ELR (cell line): ENCODE measurements around the gene S100A6.
"Not testable (repeated sequence)": the region's sequence is repeated elsewhere in the genome, so short reads cannot be mapped to it uniquely, and the experiment has no call there.

ENCODE experiments used
- DNase-seq: peaks from one replicate; pipeline ENCODE4 v3.0.0-alpha.2; 2015; ENCODE audit warnings: low read depth

S100A6 gene

DNA sequence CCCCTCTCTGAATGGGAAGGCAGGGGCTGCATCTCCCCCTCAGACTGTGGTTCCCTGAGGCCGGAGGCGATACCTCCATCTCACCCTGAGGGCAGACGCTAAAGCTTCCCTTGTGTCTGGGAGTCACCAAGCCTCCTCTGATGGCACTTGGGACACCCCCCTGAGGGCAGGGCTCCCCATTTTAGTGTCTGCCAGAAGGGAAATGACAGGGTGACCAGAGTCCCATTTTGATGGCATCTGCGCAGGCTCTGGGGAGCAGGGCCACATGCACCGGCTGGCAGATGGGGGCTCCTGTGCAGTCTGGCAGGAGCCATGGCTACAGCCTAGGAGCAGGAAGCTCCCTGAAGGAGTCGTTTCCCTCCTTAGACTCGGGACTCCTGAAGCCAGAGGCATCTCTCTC, 28.2 kb upstream of the S100A6 start:
- DNase-seq = no peak

DNA sequence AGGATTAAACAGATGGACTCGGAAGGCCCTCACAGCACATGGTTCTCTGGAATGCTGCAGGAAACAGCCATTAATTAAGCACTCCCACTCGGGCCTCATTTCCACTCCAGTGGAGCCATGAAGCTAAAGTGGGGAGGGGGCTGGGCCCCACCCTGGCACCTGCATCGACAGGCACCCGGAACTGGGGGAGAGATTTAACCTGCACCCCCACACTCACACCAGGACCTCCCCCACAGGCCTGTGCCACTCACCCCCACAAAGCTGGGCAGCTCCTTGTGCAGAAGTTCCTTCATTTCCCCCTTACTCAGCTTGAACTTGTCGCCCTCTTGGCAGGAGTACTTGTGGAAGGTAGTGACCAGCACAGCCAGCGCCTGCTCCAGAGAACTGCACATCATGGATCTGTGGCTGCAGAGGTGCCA, 27.7 kb upstream of the S100A6 start:
- DNase-seq = no peak

DNA sequence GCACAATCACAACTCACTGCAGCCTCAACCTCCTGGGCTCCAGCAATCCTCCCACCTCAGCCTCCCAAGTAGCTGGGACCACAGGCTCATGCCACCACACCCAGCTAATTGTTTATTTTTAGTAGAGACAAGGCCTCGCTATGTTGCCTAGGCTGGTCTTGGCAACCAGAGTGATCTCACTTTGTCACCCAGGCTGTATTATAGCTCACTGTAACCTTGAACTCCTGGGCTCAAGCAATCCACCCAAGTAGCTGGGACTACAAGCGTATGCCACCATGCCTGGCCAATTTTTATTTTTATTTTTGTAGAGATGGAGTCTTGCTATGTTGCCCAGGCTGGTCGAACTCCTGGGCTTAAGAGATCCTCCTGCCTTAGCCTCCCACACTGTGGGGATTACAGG, 26.2 kb upstream of the S100A6 start:
- not testable (repeated sequence) for DNase-seq

DNA sequence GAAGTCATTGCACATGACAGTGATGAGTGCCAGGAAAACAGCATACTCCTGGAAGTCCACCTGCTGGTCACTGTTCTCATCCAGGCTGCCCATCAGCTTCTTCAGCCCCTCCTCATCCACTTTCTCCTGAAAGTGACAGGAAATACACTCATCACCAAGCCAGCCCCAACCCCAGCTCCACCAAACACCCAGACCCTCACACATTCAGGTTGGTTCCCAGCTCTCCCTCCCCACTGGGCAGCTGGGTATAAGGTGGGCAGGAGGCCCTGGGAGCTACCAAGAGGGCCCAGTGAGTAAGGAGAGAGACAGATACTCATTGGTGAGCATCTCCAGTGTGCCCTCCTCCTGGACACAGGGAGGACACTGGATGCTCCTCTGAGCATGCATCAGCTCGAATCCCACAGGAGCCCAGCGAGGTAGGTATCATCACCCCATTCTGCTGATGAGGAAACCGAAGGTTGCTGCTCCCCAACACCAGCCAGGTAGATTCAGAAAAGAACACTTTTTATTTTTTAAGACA, 25.7 kb upstream of the S100A6 start:
- no peak for DNase-seq

DNA sequence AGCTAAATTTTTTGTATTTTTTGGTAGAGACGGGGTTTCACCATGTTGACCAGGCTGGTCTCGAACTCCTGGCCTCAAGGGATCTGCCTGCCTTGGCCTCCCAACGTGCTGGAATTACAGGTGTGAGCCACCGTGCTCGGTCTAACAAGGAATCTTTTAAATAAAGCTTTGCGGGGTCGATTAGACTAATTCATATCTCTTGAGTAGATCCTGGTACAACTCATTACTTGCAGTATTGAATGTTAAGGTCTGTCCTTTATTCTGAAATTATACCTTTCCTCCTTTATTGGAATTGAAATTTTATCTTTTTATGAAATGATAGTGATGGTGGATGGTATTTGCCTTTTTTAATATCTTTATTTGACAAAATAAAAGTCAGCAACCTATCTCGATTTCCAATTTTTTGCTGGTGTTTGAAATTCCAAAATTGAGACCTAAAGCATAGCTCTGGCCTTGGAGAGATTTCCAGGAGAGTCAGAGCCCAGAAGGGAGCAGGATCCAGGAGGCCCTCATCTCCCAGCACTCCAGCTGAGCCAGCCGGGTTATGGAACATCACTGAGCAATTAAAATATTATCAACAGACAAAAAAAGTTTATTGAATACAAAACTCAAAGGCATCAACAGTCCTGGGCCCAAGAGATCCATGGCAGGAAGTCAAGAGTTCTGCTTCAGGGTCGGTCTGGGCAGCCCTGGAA, 25.1 kb upstream of the S100A6 start:
- DNase-seq = no peak

DNA sequence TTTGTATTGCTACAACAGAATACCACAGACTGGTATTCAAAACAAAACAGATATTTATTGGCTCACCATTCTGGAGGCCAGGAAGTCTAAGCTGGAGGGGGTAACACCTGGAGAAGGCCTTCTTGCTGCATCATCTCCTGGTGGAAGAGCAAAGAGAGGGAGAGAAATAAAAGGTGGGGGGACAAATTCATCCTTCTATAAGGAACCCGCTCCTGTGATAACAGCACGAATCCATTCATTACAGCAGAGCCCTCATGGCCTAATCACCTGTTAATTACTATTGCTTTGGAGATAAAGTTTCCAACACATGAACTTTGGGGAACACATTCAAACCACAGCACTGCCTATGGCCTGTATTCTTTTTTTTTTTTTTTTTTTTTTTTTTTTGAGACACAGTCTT, 24.4 kb upstream of the S100A6 start:
- DNase-seq = no peak

DNA sequence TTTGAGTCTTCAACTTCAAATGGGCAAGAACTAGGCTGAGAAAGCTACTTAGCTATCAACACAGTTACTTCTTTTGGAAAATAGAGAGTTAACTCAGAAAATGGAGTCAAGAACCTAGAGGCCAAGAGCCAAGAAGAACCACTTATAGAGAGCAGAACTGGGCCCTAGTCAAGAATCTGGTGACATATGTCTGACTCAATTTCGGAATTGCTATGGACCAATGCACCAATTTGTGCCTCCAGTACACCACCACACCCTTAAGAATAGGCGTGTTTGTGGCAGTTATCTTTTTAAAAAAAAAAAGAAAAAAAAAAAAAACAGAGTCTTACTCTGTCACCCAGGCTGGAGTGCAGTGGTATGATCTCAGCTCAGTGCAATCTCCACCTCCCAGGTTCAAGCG, 22.1 kb upstream of the S100A6 start:
- DNase-seq = no peak

DNA sequence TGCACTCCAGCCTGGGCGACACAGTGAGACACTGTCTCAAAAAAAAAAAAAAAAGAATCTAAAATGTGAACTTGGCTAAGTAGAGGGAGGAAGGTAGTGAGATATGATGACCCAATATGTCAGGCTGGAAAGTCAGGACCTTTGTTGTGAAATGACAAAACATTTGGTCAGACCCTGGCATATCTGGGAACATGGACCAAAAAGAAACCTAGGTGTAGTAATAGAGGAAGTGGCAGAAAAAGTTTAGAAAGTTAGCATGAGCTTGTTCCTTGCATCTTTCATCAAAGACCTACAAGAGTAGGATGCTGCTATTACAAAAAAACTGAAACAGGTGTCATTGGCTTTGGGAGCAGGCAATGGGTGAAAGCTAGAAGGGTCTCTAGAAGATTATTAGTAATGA, 20.6 kb upstream of the S100A6 start:
- no peak for DNase-seq

DNA sequence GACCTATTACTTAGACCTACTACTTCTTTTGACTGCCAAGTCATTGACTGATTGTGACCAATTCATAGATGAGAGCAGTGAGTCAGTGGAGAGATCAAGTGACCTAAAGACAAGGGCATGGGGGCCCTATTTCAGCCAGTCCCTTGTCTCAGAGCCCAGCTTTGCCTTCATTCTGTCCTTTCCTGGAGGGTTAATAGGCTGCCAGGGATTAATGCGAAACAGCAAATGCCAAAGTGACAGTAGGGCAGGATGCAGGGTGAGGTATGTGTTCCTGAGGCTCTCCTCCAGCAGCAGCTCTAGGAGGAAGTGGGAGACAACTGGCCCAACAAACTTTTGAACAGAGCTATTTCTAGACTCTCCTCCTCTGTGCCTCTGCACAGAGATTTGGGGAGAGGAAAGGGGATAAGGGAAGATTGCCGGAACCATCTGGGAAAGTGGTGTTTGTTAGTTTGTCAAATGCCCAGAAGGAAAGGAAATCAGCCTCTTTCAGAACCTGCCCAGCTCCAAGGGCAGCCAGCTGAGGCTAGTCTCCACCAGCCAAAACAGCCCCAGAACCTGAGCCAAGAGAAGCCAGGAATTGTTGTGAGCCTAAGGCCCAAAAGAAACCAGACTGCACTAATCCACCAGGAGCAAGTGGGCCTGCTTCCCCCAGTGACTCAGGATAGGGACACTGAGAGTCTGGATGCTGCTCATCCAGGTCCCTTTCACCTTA, 18.2 kb upstream of the S100A6 start:
- peak; percentile 45 for DNase-seq

DNA sequence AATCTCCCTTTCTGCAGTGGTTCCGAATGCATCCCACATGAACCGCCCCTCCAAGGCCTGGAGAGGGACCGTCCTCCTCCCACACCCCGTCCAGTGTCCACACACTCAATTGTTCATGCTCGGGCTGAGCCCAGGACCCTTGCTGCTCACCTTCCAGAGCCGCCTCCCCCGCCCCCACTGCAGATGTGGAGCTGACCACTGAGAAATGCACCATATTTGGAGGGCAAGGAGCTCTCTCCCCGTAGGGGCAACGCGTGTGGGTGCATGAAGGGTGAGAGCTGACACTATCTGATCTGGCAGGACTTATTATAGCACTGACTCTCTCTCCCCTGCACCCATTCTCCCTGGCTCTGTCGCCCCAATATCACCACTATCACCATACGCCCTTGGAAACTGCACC, 17.3 kb upstream of the S100A6 start:
- no peak for DNase-seq

DNA sequence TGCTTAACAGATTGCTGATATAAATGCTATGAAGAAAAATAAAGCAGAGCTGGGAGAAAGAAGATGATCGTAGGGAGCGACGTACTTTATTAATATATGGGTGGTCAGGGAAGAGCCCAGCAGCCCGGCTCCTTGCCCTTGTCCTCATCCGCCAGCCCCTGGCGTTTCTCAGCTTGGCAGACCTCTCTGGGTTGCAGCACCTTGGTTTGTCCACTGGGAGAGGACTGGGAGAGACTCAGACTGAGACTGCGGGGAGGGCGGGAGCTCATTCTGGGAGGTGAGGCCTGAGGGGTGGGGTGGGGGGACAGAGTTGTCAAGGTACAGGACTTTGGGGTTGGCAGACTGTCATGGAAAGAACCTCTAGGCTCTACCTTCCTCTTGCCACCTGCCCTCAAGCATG, 16.5 kb upstream of the S100A6 start:
- no peak for DNase-seq

DNA sequence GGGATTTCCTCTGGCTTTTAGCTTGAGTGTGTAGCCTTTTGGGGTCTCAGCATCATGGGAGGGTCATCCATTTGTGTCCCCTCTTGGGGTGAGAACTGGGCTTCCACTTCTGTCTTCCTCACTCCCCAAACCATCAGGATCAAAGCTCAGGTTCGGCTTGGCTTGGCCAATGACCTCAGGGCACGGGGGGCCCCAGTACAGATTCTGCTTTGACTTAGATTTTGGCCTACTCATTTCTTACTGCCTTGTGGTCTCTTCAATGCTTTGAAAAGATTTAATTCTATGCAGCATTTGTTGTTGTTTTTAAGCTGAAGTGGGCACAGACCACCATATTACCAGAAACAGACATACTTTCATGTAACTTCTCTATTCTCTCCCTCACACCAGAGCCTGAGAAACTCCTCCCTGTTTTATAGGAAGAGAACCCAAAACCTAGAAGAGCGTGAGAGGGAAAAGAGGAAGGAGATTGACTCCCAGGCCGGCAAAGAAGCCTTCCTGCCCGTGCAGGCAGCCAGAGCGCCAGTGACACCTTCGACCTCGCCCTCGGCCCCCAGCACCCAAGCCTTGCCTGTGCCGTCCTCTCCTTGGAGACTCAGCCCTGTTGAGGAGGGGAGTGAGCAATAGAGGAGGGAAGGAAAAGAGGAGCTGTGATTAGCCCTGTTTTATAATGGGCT, 15.2 kb upstream of the S100A6 start:
- DNase-seq = no peak

DNA sequence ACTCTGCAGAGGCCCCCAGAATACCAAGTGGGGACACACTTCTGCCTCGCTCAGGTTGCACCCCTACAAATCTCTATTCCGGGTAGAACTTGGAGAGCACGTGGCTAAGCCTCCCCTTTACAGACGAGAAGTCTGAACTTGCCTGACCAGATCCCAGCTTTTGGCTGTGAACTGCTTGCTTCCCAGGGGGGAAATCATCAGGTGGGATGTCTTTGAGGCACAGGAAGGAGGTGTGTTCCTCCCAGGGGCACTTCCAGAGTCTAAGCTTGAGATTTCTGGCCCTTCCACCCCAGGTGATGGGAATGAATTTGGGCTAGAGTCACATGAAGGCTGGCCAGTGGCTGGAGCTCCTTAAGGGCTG, 14.6 kb upstream of the S100A6 start:
- no peak for DNase-seq

DNA sequence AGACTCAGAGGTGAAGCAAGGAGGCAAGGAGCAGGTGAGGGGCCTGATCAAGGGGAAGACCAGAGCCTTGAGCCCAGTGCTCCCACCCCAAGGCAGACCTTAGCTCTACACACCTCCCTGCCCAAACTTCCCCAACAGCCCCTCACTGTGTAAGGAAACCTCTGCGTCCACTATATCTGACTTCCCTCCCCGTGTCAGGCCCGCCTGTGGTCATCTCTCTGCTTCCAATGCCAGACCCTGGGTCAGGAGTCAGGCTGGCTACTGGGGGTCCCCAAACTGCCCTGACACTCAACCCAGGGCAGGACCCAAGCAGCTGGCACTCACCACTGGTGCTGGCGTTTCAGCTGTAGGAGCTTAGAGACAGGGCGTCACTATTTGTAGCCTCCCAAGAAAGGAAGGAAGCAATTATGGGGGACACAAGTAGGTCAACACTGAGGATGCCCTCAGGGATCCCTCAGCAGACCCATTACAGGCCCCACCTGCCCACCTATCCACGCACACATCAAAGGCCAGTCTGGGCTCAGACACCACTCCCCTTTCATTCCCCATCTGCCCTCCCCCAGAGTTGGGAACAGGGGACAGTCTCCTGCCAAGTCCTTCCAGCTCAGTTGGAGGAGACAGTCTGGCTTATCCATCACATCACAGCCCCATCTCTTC, 14.1 kb upstream of the S100A6 start:
- no peak for DNase-seq

DNA sequence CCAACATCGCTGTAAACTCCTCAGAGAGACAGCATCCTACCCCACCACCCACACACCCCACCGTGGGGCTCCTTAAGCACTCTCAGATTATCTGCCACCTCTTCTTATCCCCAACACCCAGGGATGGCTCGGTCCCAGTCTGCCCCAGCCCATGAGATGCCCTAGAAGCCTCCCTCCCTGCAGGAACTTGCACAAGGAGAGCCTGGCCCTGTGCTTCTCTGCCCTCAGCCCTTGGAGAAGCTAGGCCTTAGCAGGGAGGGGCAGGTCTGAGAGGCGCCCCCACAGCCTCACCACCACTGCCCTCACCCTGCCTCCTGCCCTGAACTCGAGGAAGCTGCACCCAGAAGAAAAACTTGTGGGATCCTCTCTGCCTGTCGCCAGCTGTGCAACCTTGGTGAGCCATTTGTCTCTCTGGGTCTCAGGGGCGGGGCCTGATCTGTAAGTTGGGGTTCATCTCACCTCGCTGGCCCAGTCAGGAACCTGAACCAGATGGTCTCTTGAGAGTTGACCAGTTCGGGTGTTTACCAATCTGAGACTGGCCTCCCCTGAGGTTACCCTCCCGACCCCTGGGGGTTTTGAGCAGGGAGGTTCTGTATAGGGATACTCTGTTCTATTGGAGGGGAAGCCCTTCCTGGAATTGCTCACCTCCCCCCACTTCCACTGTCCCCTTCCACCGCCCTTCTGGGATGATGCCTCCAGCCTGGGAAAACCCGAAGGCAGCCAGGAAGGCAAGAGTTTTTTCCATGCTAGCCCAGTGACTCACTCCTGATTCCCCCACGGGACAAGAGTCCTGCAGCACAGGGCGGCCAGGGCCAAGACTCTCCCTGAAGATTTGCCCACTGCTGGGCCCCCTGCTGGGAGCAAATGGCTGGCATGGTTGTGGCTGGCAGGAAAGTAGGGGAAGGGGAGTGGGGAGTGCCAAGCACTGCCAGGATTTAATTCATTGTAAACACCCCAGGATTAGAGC, 13.2 kb upstream of the S100A6 start, which contains the start of gene S100A3:
S100A3 (minus strand) TSS at position 537 of the 967 bp plus-strand sequence. CDS start 773 bp downstream, outside the sequence.
- peak; percentile 94 for DNase-seq

DNA sequence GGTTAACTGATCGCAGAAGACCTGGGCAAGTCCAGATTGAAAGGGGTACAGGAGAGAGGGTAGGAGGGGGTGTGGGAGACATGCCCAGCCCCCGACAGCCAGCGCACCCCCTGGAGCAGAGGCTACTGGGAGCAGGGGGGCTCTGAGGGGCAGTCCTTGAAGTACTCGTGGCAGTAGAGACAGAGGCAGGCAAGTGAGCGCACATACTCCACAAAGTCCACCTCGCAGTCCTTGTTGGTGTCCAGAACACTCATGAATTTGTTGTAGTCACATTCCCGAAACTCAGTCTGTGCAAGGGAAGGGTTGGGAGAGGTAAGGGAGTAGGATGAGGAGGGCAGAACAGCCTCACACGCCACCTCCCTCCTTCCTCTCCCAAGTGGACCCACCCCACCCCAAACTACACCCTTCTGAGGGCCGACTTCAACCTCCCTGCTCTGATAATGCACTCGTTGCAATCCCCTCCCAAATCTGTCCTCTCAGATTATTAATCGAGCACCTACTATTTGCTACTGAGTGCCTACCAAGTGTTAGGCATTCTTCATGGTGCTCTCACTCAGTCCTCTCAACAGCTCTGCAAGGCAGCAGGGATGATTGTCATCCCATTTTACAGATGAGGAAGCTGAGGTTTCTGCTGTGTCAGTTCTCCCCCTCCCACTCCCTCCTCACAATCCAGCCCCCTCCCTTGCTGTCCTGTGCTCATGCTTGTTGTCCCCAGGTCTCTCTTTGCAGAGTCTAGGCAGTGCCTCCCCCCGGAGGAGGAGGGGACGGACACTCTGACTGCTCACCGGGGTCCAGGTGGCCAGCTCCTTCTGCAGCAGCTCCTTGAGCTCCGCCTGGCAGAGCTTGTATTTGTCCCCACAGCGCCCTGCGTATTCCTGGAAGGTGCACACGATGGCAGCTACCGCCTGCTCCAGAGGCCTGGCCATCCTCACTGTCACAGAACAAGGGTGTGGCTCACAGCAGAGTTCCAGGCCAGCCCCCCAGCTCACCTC, 12.1 kb upstream of the S100A6 start:
- DNase-seq = no peak

DNA sequence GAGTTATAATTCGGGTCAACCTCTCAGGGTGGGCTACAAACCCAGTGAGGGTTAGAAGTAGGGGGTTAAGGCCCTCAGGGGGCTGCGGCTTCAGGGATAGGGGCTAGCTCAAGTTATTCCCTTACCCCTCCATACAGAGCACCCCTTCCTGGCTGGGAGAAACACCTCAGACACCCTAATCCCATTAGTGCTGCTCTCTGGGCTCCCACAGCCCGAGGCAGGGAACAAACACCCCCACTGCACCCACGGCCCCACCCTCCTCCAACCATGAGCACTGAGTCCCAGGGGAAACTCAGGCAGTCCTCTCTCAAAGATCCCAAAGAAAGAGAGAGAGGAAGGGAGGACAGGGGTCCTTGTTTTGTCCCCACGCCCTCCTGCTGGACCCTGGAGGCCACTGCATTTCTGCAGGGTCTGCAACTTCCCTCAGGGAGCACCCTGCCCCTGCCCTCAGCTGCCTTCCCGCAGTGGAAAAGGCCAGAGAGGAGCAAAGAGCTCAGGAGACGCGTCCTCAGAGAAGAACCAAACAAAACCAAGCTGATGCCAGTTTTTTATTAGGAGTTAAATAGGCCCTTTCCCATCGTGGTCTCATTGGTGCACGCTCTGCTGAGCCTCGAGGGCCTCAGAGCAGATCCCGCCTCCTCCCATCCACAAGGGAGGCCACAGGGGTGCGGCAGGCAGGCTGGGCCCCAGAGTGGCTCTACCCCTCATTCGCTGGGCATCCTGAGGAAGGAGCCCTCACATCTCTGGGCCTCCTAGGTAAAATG, 11.2 kb upstream of the S100A6 start:
- no peak for DNase-seq

DNA sequence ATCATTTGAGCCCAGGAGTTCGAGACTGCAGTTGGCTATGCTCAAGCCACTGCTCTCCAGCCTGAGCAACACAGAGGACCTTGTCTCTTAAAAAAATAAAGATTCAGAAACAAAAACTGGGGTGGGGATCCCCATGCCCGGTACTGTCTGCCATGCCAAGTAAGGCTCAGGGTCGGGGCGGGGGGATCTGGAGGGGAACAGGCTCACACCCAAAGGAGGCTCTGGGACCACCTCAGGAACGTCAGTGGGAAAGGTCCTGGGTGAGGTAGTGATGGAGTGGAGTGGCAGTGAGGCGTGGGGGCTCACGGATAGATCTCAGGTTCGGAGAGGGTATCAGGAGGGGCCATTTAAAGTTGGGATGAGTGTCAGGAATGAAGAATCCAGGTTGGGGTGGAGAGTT, 10.6 kb upstream of the S100A6 start:
- no peak for DNase-seq
